Jurkat, Clone E6-1 (cell line): ENCODE data around the gene KLHL15.

Source experiments
- DNase-seq: peaks from one replicate; pipeline ENCODE4 v3.0.0-alpha.2; 2011; ENCODE audit warnings: low read depth, low spot score
- H3K4me3 ChIP-seq: 2 replicates; pipeline ENCODE4 v1.5.1; 2011; ENCODE audit warnings: mild to moderate bottlenecking, low read length, control low read depth, moderate library complexity

KLHL15 gene

GRCh38 chrX:23964191-23964590, 62.8 kb downstream of the KLHL15 start:
- DNase-seq, result no peak
- H3K4me3 ChIP-seq, result no peak overlapping the region

GRCh38 chrX:23959781-23960180, 67.2 kb downstream of the KLHL15 start:
- peak; percentile 7 for DNase-seq
- no peak overlapping the region for H3K4me3 ChIP-seq

- H3K4me3 ChIP-seq, result no peak overlapping the region
- DNase-seq, result no peak
Measured at GRCh38 chrX:23954396-23954795, 72.6 kb downstream of the KLHL15 start.

- no peak for DNase-seq
- no peak overlapping the region for H3K4me3 ChIP-seq
Measured at GRCh38 chrX:23953908-23954269, 73.1 kb downstream of the KLHL15 start.

- H3K4me3 ChIP-seq, result no peak overlapping the region
- no peak for DNase-seq
Measured at GRCh38 chrX:23952984-23953907, 73.7 kb downstream of the KLHL15 start.

- no peak for DNase-seq
- H3K4me3 ChIP-seq, result no peak overlapping the region
Measured at GRCh38 chrX:23952391-23952790, 74.6 kb downstream of the KLHL15 start.

- no peak for DNase-seq
- no peak overlapping the region for H3K4me3 ChIP-seq
Measured at GRCh38 chrX:23945206-23945605, 81.8 kb downstream of the KLHL15 start.

GRCh38 chrX:23944234-23944633, 82.8 kb downstream of the KLHL15 start:
- DNase-seq, result no peak

GRCh38 chrX:23939203-23939602, 87.8 kb downstream of the KLHL15 start:
- DNase-seq, result no peak
- H3K4me3 ChIP-seq, result no peak overlapping the region

More at GRCh38 chrX:23944234-23944633, 82.8 kb downstream of the KLHL15 start:
- H3K4me3 ChIP-seq, result no peak overlapping the region

- DNase-seq, result no peak
- no peak overlapping the region for H3K4me3 ChIP-seq
Measured at GRCh38 chrX:23938690-23939089, 88.3 kb downstream of the KLHL15 start.

- DNase-seq, result no peak
Measured at GRCh38 chrX:23937100-23937499, 89.9 kb downstream of the KLHL15 start.

GRCh38 chrX:23936180-23936579, 90.8 kb downstream of the KLHL15 start:
- DNase-seq, result no peak
- H3K4me3 ChIP-seq, result no peak overlapping the region

More at GRCh38 chrX:23937100-23937499, 89.9 kb downstream of the KLHL15 start:
- H3K4me3 ChIP-seq, result no peak overlapping the region

GRCh38 chrX:23935106-23935505, 91.9 kb downstream of the KLHL15 start:
- H3K4me3 ChIP-seq, result no peak overlapping the region
- no peak for DNase-seq
